GM18951 (cell line): ENCODE data around the gene CMIP.

ENCODE experiments used
- POLR2A ChIP-seq: IDR thresholded peaks from 4 replicates; pipeline ENCODE4 v1.6.1; 2011; ENCODE audit warnings: mild to moderate bottlenecking; ENCODE audit not compliant: insufficient read length, insufficient read depth; ENCODE audit errors: extremely low read depth
- in situ Hi-C: fragments of 300-500 bp; cut with MboI; formaldehyde crosslinking; loops from one replicate; pipeline ENCODE4 v1.12.0; 2022; ENCODE audit warnings: low sequenced_read_pairs, mixed read lengths, inconsistent platforms; ENCODE audit not compliant: unreplicated experiment

The CMIP gene

DNA sequence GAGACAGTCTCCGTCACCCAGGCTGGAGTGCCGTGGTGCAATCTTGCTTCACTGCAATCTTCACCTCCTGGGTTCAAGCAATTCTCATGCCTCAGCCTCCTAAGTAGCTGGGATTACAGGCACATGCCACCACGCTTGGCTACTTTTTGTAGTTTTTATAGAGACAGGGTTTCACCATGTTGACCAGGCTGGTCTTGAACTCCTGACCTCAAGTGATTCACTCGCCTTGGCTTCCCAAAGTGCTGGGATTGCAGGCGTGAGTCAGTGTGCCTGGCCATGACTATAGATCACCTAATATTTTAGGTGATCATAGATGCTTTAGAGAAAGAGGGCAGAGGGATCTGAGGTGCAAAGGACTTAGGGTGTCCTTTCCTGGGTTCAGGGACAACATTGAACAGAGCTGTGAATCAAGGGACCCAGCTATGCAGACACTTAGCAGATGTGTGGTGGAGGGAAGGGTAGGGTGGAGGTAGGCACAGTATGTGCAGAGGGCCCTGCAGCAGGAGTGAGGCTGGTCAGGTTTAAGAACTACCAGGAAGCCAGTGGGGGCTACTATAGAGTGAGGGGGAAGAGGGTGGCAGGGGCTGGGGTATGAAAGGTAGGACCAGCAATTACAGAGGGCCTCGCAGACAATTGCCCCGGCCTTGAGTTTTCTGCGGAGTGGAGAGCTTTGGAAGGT is 116.5 kb downstream of the CMIP start:
- in situ Hi-C loops, result no loop called here
- no peak for TF ChIP-seq POLR2A

GRCh38 chr16:81562174-81562849 is 117.7 kb downstream of the CMIP start:
- TF ChIP-seq POLR2A, result no peak
- in situ Hi-C loops, result no loop called here

GRCh38 chr16:81562926-81563325 is 118.3 kb downstream of the CMIP start:
- no peak for TF ChIP-seq POLR2A
- in situ Hi-C loops, result no loop called here

DNA sequence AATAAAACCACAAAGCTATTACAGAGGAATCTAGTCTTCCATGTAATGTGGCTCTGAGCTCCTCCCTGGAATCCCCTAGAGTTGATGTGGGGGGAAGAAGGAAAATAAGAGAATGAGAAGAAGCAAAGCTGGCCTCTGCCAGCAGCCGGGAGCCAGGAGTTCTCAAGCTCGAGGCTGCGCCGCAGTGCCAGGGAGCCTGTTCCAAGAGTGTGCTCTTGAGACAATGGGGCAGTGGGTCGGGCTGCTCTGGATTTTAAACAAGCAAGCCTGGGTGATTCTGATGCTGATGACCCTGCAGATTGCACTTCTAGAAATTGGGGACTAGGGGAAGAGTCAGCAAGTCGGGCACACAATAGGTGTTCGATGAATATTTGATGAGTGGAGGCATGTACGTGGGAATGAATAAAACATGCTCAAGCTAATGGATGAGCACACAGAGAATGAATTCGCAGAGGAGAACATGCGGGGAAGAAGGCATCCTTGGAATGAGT is 119.9 kb downstream of the CMIP start:
- in situ Hi-C loops, result no loop called here
- no peak for TF ChIP-seq POLR2A

DNA sequence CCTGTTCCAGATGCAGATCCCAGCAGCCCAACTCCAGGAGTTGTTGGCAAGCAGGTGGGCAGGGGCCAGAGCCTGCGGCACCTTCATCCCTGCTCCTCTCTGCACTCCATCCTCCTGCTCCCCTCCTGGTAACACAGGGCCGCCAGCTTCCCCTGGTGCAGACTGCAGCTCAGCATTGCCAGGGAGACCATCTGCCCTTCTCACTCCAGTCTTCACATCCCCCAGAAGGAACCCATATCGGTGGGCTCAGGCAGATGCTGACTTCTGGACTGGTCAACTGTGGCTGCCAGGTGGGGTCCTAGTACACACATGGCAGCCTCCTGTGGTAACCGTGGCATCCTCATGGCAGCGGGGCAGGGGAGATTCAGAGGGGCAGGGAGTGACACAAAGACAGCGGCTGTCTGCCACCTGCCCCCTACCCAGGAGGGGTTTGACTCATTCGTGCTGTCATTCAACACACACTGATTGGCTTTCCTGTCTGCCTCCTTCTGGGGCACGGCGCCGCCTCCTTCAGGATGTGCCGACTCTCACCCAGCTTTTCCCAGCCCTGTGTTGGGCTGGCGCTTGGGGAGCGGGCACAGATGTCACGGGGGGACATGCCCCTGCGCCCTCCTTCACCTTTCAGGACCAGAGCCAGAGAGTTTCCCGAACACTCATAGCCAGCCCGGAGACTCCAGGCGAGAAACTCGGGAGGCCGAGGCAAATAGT is 120.9 kb downstream of the CMIP start:
- no peak for TF ChIP-seq POLR2A
- in situ Hi-C loops, result no loop called here

- in situ Hi-C loops, result no loop called here
- TF ChIP-seq POLR2A, result no peak
Observed at GRCh38 chr16:81566086-81567007, 121.7 kb downstream of the CMIP start.

GRCh38 chr16:81567087-81567486 is 122.5 kb downstream of the CMIP start:
- no peak for TF ChIP-seq POLR2A
- in situ Hi-C loops, result no loop called here

- TF ChIP-seq POLR2A, result no peak
- in situ Hi-C loops, result no loop called here
Observed at GRCh38 chr16:81567987-81568748, 123.6 kb downstream of the CMIP start.

- no peak for TF ChIP-seq POLR2A
- in situ Hi-C loops, result no loop called here
Observed at GRCh38 chr16:81568749-81569087, 124.1 kb downstream of the CMIP start.

GRCh38 chr16:81569361-81570034 is 124.9 kb downstream of the CMIP start:
- no peak for TF ChIP-seq POLR2A
- in situ Hi-C loops, result no loop called here

GRCh38 chr16:81570151-81570846 is 125.7 kb downstream of the CMIP start:
- in situ Hi-C loops, result no loop called here
- TF ChIP-seq POLR2A, result no peak
